ENCODE results near the gene RASAL2. TPM values are rescaled to one million over a fixed set of nuclear protein-coding genes. Genes with fewer than 3 reads are reported as not detected.

Gene RASAL2
- total and polyA plus RNA-seq, 2 of the 13 experiments (the other 11 are each of a cell fraction or from before 2014, with no cell fraction given) = 5.4 to 5.9 TPM

DNA sequence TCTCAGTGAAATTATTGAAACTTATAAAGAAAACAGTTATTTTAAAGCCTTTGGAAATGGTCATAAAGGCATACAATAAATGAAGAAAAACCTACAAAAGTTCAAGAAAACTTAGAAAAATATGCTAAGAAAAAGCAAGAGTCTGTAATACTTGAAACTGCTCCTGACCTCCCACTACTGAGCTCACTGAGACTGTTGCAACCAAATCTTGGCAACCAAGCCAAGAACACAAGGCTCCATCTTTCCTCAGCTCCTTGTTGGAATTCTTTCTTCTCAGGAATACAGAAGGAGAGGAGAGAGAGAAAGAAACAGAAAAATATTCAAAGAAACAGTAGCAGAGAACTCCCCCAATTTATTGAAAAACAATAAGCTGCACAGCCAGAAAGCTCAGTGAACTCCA, 160.5 kb downstream of the RASAL2 start (continued):
- TF ChIP-seq, protein P1, sequence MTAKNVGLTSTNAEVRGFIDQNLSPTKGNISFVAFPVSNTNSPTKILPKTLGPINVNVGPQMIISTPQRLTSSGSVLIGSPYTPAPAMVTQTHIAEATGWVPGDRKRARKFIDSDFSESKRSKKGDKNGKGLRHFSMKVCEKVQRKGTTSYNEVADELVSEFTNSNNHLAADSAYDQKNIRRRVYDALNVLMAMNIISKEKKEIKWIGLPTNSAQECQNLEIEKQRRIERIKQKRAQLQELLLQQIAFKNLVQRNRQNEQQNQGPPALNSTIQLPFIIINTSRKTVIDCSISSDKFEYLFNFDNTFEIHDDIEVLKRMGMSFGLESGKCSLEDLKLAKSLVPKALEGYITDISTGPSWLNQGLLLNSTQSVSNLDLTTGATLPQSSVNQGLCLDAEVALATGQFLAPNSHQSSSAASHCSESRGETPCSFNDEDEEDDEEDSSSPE (CRISPR knock-in tag; IDR thresholded peaks at IDR 0.05) = no peak
- TF ChIP-seq, protein P2, sequence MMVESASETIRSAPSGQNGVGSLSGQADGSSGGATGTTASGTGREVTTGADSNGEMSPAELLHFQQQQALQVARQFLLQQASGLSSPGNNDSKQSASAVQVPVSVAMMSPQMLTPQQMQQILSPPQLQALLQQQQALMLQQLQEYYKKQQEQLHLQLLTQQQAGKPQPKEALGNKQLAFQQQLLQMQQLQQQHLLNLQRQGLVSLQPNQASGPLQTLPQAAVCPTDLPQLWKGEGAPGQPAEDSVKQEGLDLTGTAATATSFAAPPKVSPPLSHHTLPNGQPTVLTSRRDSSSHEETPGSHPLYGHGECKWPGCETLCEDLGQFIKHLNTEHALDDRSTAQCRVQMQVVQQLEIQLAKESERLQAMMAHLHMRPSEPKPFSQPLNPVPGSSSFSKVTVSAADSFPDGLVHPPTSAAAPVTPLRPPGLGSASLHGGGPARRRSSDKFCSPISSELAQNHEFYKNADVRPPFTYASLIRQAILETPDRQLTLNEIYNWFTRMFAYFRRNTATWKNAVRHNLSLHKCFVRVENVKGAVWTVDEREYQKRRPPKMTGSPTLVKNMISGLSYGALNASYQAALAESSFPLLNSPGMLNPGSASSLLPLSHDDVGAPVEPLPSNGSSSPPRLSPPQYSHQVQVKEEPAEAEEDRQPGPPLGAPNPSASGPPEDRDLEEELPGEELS (CRISPR knock-in tag; IDR thresholded peaks at IDR 0.05) = no peak
- TF ChIP-seq, protein P3, sequence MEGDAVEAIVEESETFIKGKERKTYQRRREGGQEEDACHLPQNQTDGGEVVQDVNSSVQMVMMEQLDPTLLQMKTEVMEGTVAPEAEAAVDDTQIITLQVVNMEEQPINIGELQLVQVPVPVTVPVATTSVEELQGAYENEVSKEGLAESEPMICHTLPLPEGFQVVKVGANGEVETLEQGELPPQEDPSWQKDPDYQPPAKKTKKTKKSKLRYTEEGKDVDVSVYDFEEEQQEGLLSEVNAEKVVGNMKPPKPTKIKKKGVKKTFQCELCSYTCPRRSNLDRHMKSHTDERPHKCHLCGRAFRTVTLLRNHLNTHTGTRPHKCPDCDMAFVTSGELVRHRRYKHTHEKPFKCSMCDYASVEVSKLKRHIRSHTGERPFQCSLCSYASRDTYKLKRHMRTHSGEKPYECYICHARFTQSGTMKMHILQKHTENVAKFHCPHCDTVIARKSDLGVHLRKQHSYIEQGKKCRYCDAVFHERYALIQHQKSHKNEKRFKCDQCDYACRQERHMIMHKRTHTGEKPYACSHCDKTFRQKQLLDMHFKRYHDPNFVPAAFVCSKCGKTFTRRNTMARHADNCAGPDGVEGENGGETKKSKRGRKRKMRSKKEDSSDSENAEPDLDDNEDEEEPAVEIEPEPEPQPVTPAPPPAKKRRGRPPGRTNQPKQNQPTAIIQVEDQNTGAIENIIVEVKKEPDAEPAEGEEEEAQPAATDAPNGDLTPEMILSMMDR (CRISPR knock-in tag; IDR thresholded peaks at IDR 0.05) = no peak
- no peak for TF ChIP-seq ZNF546 (CRISPR knock-in tag; conservative IDR thresholded peaks at IDR 0.05)

DNA sequence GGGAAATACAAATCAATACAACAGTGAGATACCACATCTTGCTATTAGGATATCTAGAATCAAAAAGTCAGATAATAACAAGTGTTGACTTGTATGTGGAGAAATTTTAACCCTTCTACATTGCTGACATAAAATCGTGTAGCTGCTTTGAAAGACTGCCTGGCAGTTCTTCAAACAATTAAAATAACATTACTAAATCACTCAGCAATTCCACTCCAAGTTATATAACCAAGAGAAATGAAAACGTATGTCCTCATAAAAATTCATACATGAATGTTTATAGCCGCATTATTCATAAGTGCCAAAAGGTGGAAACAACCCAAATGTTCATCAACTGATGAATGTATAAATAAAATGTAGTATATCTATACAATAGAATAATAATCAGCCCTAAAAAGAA, 164.6 kb downstream of the RASAL2 start:
- no peak overlapping the region for H3K4me3 ChIP-seq (replicated peaks in 1 of 3; ENCODE audit: insufficient read depth in 1 of 3, low read depth in 2 of 3, low read length in 3 of 3)
- H3K27ac ChIP-seq (ENCODE audit: extremely low read length, insufficient read depth, low read length) = no peak overlapping the region
- WGBS (ENCODE audit: low lambda C conversion rate) = 93% methylated on average over 3 of the region's 3 CpGs
- no peaks in the 10 kb centered on the region for H3K9me3 ChIP-seq (ENCODE audit: low read length)
- no peaks in the 10 kb centered on the region for H3K36me3 ChIP-seq (replicated peaks in 1 of 2; ENCODE audit: control insufficient read depth in 1 of 2, insufficient read depth in 2 of 2, low read length in 2 of 2)
- ChIA-PET CTCF (ENCODE audit: low intra/inter-chr PET ratio, low total read pairs) (no interaction called here), POLR2A (no interaction called here)
- H3K4me2 ChIP-seq (ENCODE audit: low read depth, low read length) = no peak overlapping the region
- no TSS peak for BruUV-seq (replicated peaks)
- no peak for FAIRE-seq
- H4K20me1 ChIP-seq (ENCODE audit: insufficient read depth, low read length) = no peaks in the 10 kb centered on the region
- no peak overlapping the region for H3K9ac ChIP-seq (ENCODE audit: insufficient read depth, low read depth, low read length)
- intact Hi-C loops (cut with micrococcal nuclease; ENCODE audit: unreplicated experiment) = no loop called here
- no peak for ATAC-seq
- H3K27me3 ChIP-seq (ENCODE audit: control insufficient read depth in 1 of 2, insufficient read depth in 2 of 2, low read length in 2 of 2) = no peaks in the 10 kb centered on the region
- no peak for TF ChIP-seq TCF7L2 (IDR thresholded peaks at IDR 0.05; ENCODE audit: low read depth, low read length)
- no peak for TF ChIP-seq PAX8 (CRISPR knock-in tag; IDR thresholded peaks at IDR 0.05; ENCODE audit: borderline replicate concordance)
- TF ChIP-seq, protein P4, sequence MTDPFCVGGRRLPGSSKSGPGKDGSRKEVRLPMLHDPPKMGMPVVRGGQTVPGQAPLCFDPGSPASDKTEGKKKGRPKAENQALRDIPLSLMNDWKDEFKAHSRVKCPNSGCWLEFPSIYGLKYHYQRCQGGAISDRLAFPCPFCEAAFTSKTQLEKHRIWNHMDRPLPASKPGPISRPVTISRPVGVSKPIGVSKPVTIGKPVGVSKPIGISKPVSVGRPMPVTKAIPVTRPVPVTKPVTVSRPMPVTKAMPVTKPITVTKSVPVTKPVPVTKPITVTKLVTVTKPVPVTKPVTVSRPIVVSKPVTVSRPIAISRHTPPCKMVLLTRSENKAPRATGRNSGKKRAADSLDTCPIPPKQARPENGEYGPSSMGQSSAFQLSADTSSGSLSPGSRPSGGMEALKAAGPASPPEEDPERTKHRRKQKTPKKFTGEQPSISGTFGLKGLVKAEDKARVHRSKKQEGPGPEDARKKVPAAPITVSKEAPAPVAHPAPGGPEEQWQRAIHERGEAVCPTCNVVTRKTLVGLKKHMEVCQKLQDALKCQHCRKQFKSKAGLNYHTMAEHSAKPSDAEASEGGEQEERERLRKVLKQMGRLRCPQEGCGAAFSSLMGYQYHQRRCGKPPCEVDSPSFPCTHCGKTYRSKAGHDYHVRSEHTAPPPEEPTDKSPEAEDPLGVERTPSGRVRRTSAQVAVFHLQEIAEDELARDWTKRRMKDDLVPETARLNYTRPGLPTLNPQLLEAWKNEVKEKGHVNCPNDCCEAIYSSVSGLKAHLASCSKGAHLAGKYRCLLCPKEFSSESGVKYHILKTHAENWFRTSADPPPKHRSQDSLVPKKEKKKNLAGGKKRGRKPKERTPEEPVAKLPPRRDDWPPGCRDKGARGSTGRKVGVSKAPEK (CRISPR knock-in tag; IDR thresholded peaks at IDR 0.05; ENCODE audit: borderline replicate concordance) = no peak
- TF ChIP-seq ZNF674 (CRISPR knock-in tag; IDR thresholded peaks at IDR 0.05; ENCODE audit: low read depth) = no peak
- no peaks in the 10 kb centered on the region for H3K79me2 ChIP-seq (ENCODE audit: insufficient read depth, low read length)
- in situ Hi-C loops (cut with HindIII; ENCODE audit: extremely low pct_ligation_motif_present, low pct_unique_long_range_greater_than_20kb) = no loop called here
- H3K4me1 ChIP-seq (ENCODE audit: insufficient read depth, low read length) = peaks cover 20% of the 10 kb centered on the region
- H2AFZ ChIP-seq (ENCODE audit: low read length) = no peak overlapping the region
- no peak for DNase-seq (ENCODE audit: low spot score)

Data from HepG2 (cell line).